Stimulated activated CD8-positive, alpha-beta memory T cell treated with anti-CD3 and anti-CD28 coated beads, Interleukin-2, amount 100 ng/mL, for 48 hours (primary cell): ENCODE measurements around the gene BORCS5.

Source experiments
- DNase-seq, 2 donors: peaks; one replicate each; pipeline ENCODE4 v3.0.0-alpha.2; 2020; ENCODE audit warnings: low read depth in 2 of 2

Gene BORCS5

DNA sequence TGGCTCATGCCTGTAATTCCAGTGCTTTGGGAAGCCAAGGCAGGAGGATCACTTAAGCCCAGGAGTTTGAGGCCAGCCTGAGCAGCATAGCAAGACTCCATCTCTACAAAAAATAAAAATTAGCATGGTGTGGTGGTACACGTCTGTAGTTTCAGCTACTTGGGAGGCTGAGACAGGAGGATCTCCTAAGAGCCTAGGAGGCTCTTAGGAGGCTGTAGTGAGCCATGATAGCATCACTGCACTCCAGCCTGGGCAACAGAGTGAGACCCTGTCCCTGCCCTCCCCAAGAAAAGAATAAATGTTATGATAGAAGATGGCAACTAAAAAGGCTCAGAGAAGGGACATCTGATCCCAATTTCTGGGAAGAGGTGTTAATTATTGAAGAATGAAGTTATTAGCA, 3.6 kb upstream of the BORCS5 start:
- no peak for DNase-seq

DNA sequence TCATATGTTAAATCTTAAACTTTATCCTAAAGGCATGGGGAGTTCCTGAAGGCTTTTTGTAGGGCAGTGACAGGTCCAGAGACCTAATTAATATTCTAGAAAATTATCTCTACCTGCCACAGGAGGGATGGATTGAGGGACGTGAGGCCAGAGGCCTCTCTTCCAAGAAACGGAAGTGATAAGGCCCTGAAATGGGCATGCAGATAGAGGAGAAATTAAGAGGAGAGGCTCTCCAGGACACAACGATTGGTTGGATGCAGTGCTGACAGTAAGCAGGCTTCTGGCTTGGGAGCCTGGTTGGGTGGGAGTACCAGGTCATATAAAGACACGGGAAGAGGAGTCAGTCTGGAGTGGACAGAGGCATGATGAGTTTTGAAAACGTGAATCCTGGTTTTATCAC, 3.1 kb upstream of the BORCS5 start:
- DNase-seq, result no peak

DNA sequence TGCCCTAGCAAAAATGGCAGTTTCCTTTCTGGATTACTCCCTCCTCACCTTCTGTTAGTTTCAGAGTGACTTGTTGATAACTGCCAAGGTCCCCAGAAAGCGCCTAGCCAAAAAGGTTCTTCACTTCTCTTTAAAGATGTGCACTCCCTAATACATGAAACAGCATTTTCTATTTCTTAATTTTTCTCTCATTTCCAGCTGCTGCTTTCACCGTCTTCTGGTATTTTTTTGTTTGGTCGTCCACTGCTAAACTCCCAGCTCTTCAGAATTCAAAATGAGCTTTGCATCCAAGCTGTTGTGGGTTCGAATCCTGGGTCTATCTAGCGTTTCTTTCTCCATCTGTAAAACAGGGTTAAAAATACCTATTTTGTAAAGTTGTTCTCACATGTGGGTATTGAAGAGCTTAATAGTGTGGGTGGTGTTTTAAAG, 397 bp upstream of the BORCS5 start:
- DNase-seq, result no peak

DNA sequence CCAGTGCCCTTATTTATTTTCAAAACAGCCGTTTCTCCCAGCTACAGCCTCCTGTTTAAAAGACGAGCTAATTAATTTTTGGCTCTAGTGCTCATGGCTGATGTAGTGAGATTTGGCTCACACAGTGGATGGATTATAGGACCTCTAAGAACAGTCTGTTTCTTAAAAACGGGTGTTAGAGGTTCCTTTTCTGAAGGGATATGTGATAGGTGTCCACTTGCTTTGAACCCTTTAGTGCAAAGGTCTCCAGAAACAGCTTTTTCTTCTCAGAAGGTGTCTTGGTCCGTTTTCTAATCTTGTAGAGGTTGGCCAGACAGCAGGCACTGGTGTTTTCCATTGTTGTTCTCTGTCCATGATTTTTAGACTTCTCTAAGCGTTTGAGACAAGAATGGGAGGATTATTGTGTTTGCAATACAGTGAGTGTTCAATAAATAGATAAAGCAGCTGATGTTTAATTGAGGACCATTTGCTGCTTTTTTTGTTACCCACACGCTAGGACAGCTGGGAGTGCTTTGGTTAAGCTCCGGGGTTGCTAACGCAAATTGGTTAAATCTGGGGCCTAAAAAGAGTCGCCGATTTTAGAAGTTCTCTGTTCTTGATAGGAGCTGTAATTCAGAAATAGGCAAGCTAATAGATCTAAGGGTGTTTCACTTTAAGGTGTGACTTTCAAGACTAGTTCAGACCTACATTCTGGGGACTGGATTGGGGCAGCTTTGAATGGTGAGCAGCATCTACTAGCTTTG, 1.0 kb downstream of the BORCS5 start:
- DNase-seq, result no peak

DNA sequence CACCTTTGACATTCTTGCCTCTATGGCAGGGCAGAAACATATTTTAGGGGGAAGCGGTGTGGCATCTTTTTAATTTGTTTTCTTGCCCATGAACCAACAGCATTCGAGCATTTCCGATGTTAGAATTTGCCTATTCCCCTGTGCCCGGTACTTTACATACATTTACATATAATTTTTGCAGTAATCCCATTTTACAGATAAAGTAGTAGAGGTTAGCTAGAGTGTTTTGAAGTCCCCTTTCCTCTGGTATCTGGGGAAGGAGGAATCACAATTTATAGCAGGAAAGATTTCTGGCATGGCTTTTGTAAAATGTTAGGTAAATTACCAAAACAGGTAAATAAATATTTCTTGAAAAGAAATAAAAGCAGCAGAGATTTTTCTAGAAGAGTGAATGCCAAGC, 1.6 kb downstream of the BORCS5 start:
- DNase-seq, result no peak

DNA sequence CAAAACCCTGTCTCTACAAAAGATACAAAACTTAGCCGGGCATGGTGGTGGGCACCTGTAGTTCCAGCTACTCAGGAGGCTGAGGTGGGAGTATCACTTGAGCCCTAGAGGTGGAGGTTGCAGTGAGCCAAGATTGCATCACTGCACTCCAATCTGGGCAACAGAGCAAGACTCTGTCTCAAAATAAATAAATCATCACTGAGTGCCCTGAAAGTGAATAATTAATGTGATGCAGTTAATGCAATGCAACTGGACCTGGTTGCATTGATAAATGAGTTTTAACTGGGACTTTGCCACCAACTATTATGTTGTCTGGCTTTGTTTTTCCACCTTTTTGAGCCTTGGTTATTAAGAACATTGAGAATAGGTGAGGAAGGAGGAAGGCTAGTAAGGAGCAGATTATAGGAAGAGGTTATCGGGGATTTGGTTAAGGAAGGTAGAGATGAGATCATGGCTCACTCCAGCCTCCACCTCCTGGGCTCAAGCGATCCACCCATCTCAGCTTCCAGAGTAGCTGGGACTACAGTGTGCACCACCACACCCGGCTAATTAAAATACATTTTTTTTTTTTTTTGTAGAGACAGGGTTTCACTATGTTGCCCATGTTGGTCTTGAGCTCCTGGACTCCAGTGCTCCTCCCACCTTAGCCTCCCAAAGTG, 8.0 kb downstream of the BORCS5 start:
- DNase-seq, result no peak

DNA sequence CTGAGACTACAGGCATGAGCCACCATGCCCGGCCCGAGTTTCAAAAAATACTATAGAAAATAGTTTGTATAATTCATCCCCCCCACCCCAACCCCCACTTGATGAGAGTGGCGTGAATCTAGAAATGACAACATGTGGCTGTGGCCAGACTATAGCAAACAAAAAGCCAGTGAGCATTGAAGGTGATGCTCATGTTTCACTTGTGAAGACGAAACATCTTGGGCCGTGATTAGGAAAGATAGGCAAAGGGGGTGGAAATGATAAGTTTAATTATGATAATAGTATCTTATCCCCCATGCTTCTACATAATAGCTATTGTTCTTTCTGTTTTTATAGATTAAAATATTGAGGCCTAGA, 8.5 kb downstream of the BORCS5 start:
- no peak for DNase-seq

DNA sequence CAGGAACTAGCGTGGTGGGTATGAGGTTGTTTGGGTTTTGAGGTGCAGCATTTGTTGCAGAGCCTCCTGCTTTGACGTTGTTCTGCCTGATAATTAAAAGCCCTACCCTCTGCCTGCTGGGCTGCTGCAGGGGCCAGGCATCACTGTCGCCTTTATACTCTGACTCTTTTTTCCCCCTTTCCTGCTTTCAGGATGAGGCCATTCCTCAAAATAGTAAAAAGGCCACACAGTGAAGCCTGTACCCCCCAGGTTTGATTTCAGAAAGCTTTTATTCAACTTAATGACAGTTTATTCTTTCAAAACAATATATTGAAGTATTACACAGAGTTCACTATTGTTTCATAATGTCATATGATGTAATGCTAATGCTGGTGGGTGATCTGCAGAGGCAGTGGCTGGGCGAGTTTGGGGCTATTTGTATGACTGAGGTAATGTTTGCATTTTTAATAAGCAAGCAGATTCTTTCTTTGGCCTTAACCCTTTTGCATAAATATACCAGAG, 9.1 kb downstream of the BORCS5 start:
- no peak for DNase-seq

DNA sequence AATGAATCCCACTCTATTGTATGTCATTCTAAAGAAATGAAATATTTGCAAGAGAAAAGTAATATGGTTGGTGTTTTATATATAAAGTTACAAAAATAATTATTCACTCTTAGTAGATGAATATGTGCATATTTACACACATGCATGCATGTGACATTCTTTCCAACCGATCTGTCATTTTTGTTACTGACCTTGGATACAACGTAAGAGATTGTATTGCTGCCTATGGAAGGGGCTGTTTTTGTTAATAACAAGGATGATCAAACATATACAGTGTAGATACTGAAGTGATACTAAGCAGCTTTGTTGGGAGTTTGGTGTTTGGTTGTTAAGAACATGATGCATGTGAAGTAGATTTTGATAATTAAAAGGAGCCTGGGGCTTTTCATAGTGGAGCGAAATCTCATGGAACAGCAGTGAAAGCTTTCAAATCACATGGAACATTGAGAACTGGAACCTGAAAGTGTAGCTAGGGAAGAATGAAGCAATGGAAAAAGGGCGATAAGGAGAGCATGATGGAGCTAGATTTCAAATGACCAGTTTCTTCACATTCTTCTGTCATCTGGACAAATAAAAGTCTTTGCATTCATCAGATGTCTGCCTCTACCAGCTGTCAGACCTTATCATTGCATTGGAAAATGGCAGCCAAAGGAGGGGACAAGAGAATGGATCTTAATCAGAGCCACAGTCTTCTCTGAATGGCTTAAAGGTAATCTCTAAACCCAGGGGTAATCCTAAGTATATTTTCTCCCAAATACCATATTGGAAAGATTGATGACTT, 10.0 kb downstream of the BORCS5 start:
- no peak for DNase-seq

DNA sequence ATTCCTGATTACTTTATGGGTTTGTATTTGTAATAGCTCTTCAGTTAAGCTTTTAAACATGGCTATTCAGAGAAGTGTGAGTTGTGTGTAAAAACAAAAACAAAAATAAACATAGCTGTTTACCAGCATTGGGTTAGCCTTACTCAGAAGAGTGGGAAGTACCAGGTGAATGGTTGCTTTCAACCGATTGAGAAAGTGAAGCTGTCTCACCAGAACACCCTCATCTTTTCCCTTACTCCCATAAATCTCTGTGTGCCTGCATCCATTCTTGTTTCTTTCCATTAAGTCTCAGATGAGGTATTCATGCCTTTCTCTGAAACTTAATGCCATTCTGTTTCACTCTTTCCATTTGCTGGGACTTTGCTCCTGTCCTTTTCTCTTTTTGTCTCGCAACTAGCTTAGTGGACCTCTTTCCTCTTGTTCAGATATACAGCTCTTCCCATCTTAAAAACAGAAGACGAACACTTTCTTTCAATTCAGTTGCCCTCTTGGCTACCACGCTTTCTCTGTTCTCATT, 10.7 kb downstream of the BORCS5 start:
- no peak for DNase-seq

DNA sequence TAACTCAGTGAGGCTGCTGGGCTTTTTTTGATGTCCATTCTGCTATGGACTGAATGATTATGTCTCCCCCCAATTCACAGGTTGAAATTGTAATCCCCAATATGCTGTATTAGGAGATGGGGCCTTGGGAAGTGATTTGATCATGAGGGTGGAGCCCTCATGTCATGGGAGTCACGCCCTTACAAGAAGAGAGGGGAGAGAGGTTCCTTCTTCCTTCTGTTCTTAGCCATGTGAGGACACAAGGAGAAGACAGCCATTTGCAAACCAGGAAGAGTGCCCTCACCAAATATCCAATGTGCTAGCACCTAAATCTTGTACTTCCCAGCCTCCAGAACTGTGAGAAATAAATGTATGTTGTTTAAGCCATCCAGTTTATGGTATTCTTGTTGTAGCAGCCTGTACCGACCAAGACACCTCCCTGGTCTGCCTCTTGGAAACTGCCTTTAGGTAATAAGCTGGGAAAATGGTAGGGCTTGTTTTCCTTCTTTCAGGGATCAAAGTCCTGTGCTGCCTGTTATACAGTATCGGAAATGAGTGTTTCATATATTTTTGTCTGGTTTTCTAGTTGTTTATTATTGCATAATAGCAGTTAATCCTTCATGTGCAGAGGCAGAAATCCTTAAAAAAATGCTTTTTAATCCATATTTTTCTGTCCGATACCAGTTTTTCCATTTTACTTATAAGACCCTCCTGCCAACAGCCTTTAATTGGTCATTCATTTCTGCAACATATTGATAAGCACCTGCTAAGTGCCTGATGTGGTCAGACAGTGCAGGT, 16.3 kb downstream of the BORCS5 start:
- DNase-seq, result no peak

DNA sequence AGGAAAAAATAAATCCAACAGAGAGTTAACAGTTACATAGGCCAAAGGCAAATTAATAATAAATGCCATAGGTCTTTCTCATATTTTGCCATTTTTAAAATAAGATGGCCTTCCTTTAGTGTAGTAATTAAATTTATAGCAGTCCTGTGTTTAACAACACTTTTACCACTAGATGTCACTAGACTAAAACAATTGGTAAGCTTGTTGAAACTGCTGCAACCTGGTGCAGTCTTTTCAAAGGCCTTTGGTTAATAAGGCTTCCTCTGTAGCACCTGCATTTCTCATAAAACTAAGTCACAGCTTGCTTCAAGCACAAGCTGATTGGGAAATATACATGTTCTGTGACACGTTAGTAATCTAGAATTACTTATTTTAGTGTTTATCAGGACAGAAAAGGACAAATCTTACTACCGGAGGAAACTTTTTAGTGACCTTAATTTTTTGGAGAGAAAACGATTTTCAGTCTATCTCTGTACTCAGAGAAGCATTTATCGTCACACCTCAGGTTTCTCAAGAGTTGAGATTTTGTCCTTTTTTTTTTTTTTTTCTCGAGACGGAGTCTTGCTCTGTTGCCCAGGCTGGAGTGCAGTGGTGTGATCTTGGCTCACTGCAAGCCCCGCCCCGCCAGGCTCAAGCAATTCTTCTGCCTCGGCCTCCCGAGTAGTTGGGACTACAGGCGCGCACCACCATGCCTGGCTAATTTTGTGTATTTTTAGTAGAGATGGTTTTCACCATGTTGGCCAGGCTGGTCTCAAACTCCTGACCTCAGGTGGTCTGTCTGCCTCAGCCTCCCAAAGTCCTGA, 20.0 kb downstream of the BORCS5 start:
- DNase-seq, result no peak

DNA sequence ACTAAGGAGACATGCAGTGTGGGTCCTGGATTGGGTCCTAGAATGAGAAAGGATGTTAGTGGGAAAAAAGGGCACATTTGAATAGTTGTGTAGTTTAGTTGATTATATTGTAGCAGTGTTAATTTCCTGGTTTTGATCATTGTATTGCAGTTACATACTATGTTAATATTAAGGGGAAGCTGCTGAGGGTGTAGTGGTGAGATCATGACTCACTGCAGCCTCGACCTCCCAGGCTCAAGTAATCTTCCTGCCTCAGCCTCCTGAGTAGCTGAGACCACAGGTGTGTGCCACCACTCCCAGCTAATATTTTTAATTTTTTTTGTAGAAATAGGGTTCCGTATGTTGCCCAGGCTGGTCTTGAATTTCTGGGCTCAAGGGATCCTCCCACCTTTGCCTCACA, 21.7 kb downstream of the BORCS5 start:
- no peak for DNase-seq

DNA sequence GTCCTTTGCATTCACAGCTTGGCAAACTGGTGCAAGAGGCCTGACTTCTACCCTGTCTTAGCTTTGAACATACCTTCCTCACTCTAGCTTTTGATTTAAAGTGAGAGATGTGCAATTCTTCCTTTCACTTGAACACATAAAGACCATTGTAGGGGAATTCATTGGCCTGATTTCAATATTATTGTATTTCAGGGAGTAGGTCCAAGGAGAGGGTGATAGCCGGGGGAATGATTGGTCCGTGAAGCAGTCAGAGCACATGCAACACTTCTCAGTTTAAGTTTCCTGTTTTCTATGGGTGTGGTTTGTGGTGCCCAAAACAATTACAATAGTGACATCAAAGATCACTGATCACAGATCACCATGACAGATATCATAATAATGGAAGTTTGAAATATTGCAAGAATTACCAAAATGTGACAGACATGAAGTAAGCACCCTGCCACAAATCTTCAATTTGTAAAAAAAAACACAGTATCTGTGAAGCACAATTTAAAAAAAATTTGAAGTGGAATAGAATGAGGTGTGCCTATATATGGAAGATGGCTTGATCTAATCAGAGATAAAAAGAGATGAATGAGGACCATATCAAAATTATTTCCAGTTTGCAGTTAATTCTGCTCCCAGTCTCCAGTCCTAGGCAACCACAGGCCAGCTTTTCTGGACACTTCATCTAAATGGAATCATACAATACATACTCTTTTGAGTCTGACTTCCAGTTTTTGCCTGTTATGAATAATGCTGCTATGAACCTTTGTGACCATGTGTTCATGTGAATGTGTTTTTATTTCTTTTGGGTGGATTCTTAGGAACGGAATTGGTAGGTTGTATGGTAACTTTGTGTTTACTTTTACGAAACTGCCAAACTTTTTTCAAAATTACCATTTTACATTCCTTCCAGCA, 23.2 kb downstream of the BORCS5 start:
- no peak for DNase-seq

DNA sequence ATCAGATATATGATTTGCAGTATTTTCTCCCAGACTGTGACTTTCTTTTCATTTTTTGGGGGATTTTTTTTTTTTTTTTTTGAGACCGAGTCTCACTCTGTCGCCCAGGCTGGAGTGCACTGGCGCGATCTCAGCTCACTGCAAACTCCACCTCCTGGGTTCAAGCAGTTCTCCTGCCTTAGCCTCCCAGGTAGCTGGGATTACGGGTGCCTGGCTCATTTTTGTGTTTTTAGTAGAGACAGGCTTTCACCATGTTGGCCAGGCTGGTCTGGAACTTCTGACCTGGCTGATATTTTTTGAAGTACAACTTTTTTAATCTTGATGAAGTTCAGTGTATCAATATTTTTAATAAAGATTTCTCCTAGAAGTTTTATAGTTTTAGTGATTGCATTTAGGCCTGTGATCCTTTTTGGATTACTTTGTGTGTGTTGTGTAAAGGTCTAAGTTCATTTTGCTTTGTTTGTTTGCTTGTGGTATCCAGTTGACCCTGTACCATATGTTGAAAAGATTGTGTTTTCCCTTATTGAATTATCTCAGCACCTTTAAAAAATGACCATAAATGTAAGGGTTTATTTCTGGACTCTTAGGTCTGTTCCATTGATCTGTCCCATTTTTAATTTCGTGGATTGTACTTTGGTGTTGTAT, 24.2 kb downstream of the BORCS5 start:
- no peak for DNase-seq

DNA sequence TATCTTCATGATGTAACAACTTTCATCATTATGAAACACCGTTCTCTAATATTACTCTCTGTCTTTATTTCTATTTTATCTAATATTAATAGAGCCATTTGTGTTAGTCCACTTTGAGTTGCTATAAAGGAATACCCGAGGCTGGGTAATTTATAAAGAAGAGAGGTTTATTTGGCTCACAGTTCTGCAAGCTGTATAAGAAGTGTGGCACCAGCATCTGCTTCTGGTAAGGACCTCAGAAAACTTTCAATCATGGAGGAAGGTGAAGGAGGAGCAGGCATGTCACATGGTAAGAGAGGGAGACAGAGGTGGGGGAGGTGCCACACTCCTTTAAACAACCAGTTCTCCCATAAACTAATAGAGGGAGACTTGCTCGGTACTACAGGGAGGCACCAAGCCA, 25.1 kb downstream of the BORCS5 start:
- no peak for DNase-seq

DNA sequence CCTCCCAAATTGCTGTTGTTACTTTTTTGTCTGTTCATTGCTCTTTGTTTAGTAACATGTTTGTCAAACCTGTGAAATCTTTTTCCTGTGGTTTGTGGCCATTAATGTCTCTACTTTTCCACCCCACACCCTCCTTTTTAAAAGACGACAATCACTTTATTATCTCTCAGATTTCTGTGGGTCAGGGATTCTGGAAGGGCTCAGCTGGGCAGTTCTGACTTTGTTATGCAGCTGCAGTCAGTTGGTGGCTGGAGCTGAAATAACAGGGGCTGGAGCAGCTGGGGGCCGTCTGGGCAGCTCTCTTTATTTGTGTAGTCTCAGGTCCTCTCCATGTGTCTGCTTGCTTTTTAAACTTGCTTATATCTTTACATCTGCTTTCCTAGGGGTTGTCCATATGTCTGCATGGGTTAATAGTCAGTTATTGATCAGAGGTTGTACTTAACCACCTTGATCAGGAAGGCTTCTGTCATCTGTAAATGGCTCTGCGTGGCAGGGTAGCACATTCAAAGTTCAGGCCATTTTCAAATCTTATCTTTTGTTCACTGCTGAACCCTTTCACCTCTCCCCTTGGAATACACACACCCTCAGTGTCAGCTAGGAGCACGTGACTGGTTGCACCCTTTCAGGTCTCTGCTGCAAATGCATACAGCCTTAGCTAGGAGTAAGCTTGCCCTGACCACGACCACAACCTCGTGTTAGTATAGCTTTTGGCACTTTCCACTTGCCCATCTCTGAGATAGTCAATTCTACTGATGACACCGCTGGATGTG, 27.9 kb downstream of the BORCS5 start:
- DNase-seq, result peak; percentile 11 to 40

DNA sequence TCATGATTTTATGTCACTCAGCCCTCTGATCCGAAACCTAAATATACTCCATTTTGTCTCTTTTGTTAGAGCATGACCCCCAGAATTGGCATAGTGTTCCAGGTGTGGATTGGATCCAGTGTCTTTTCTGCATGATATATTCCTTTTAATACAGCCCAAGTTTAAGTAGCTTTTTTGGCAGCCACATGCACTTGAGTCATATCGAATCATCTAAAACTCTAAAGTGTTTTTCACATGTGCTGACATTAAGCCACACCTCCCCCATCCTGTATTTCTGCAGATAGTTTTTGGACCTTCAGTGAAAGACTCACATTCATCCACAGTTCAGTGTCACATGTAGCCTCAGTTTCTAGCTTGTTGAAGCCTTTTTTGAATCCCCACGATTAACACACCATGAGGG, 30.6 kb downstream of the BORCS5 start:
- no peak for DNase-seq

DNA sequence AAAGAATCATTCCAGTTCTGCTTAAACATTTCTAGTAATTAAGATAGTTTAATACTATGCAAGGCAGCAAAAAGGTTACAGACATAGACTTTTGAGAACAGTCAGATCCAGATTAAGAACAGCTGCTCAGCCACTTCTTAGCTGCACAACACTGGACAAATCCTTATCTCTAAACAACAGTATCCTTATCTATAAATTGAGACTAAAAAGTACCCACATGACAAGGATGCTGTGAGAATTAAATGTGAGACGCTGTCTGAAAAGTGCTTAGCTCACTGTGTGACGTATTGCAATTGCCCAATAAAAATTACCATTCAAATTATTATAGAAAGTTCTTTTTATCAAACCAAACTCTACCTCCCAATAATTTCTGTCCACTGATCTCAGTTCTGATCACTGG, 35.5 kb downstream of the BORCS5 start:
- DNase-seq, result no peak
